NCI-H1105 (cell line): ENCODE measurements around the gene LRCH1.
A peak's percentile ranks its signal among the peaks of the same experiment; 100 is the strongest.

ENCODE experiments used
- DNase-seq: peaks from one replicate; lab custom pipeline; 2025; lab: John Stamatoyannopoulos, UW

Gene LRCH1

GRCh38 chr13:46535002-46535401 lies 18.0 kb upstream of the LRCH1 start:
- DNase-seq, result no peak

DNA sequence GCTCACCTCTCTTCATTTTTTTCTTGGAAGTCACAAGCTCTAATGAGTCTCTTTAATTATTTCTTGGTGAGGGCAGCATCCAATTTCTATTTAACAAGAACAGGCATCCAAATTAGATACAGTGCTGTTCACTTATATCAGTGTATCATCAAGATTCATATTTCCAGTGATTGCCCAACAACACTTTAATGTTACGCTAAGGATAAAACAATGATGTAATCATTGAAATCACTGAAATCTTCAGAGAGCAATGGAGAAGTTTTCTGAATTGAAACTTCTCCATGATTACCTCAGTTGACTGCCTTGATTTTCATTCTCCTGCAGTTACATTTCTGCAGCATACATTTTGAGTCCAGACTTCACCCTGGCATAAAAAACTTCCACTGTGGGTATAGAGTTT lies 17.1 kb upstream of the LRCH1 start:
- DNase-seq, result no peak

GRCh38 chr13:46536341-46536740 lies 16.6 kb upstream of the LRCH1 start:
- no peak for DNase-seq

- DNase-seq, result no peak
Observed at GRCh38 chr13:46539231-46539630, 13.7 kb upstream of the LRCH1 start.

DNA sequence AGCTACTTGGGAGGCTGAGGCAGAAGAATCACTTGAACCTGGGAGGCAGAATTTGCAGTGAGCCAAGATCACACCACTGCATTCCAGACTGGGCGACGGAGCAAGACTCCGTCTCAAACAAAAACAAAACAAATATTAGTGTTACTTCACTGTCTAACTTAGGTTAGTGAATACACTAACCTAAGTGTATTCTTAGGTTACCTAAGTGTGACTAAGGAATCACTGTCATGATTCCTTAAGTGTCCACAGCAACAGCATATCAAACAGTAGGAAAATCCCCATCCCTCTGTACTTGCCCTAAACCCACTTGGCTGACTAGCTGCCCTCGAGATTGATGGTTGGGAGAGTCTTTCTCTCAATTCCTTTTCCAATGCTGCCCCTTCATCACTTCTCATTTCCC lies 11.8 kb upstream of the LRCH1 start:
- no peak for DNase-seq

DNA sequence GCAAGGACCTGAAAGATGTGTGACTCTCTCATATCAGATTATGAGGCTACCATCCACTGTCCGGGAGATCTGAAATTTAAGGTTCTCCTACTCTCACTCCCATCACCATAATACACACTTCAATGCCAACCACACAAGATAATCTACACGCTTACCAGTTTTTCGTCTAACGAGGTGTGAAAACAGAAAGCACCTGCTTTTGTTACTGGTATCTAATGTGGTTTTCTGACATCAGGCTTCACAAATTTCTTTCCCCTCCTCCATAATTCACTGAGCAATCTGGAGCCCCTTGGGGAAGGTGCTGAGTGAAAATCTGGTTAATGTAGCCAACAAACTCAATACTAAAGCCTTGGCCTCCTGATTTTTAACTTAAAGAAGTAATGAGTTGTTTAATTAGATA lies 10.1 kb upstream of the LRCH1 start:
- DNase-seq, result no peak

DNA sequence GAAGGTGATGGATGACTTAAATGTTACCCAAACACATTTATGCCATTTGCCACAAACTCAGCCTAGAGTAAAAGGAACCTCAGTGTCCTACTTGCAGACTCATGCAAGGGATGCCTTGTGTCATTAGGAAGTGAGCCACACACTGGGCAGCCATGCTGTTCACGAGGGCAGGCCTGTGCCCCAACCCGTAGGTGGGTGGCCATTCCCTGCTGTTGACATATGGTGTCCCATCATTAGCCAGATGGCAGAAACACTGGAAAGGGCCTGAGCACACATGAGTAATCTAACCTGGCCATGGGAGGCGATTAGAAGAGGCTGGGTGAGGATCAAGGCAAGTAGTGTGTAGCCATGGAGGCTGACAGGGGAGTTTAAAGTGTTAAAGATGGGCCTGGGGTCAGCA lies 9.7 kb upstream of the LRCH1 start:
- DNase-seq, result no peak

GRCh38 chr13:46544208-46544607 lies 8.8 kb upstream of the LRCH1 start:
- DNase-seq, result no peak

DNA sequence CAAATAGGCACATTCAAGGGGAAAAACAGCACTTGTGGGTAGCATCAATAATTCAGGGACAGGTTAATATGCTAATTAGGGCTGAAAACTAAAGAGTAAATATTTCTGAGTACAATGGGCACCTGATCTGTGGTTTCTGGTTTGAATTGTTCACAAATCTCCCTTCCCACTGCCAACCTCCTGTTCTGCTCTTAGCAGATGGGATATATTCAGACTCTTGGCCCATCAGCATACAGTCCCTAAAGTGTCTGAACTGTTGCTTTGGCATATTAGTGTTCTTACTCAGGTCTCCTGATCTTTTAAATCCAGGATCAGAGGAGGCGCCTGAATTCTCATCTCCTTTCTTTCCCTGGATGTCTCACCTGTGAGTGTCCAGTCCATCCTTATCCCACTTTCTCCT lies 8.2 kb upstream of the LRCH1 start:
- DNase-seq, result no peak

DNA sequence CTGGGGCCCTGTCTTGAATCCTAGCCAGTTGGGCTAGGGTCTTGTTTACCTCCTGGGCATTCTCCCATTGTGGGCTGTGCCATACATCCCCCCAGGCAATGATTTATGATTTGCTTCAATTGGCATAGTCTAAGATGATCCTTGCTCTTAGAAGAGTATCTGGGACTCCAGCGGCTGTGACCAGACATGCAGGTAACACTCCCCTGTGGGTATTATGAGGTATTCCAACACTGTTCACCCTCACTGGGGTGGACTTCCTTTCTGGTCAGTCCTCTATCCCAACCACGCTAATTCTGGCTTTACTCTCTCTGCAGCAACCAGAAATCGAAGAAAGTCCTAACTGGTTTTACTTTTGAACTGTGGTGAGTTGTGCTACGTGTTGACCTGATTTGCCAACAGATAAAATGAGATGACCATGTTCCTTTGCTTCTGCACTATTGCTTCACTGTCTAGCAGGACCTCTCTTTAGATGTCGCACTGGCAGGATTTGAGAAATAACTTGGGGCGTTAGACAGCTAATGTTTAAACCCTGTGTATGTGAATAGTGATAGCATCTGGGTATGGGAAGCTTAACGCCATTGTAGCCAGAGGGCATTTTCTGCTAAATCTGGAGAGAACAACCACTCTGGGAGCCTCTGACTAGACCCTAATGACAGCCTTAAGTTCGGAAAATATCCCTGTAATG lies 6.7 kb upstream of the LRCH1 start:
- DNase-seq, result no peak

GRCh38 chr13:46550822-46551221 lies 2.1 kb upstream of the LRCH1 start:
- no peak for DNase-seq

- peak; percentile 42 for DNase-seq
Observed at GRCh38 chr13:46551410-46552302, 1.3 kb upstream of the LRCH1 start.

- DNase-seq, result no peak
Observed at GRCh38 chr13:46552303-46552682, 677 bp upstream of the LRCH1 start.

DNA sequence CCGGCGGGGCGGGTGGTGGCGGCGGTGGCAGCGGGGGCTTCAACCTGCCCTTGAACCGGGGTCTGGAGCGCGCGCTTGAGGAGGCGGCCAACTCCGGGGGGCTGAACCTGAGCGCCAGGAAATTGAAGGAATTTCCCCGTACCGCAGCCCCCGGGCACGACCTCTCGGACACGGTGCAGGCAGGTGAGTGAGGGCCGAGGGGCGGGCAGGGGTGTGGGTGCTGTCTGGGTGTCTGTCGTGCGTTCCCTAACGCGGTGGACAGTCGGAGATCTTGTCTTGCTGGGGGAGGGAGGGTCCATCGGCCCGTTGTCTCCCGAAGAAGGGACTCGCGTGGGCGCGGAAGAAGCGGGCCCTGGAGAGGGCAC lies 533 bp downstream of the LRCH1 start:
- DNase-seq, result no peak

DNA sequence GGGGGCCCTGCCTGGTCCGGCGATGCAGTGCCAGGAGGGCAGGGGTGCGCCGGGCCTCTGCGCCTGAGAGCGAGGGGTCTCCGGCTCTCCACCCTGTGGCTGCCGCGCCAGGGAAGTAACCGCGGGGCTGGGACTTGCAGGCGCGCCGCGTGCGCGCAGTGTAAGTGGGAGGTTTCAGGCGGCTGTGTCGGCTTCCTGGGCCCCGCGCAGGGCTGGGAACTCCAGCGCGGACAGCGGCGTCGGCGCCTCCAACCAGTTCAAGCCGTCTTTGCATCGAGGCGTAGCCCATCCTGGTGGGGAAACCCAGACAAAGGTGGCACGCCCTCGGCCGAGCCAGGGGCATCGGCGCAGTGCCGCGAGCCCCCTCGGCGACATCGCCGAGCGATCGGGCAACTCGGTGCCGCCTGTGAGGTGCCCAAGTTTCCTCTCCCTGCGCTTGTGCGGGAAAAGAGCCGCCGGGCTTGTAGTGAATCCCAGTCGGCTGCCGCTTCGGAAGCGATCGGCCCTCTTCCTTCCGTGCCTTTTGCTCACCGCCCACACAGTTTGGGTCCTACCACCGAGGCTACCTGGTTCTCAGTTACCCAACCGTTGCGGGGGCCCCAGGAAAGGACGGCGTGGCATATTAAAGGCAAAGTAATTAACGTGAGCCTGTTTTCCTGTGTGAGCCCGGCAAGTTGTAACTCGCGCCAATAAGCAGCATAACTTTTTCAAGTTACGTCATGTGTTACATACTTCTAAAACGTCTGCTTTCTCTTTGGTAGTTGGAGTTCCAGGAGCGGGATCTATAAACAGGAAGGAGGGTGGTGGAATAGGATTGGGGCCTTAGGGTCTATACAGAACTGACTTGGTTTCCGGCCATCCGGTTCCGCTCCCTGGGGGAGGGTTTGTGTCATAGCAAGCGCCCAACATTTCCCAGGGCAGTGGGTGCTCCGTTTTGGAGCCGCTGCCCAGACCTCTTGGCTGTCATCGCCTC lies 1.2 kb downstream of the LRCH1 start:
- peak; percentile 36 for DNase-seq

- DNase-seq, result no peak
Observed at GRCh38 chr13:46554951-46555350, 2.0 kb downstream of the LRCH1 start.

- DNase-seq, result no peak
Observed at GRCh38 chr13:46555722-46556417, 2.9 kb downstream of the LRCH1 start.

DNA sequence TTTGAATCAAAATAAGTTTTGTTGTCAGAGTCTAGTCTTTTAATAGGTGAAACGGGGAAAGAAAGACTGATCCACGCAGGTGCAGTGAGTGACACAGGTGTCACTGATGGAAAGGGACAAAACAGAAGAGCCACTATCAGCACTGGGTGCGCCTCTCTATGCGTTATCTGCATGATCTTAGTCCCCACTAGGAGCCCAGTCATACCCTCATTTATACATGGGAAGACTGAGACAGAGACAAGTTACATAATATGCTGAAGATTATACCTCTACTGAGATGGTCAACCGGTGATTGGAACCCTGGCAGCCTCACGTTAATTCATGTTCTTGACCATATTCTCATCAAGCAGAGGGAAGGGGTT lies 3.4 kb downstream of the LRCH1 start:
- no peak for DNase-seq

- no peak for DNase-seq
Observed at GRCh38 chr13:46559272-46559805, 6.4 kb downstream of the LRCH1 start.

DNA sequence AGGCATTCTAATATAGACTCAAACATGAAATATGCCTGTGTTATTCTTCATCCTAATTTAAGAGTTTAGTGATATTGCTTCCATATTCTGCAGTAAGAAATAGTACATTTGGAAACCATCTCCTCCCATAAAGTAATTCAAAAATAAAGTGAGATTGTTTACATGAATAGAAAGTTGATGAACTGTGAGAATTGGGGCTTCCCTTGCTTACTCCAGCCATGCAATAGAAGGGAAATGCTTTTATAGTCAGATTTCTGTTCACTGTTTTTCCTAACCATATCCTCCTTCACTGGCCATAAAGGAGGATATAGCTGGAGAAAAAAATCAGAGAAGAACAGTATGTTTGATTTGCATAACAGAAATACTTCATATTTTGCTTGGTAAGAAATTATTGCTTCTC lies 7.8 kb downstream of the LRCH1 start:
- DNase-seq, result no peak

DNA sequence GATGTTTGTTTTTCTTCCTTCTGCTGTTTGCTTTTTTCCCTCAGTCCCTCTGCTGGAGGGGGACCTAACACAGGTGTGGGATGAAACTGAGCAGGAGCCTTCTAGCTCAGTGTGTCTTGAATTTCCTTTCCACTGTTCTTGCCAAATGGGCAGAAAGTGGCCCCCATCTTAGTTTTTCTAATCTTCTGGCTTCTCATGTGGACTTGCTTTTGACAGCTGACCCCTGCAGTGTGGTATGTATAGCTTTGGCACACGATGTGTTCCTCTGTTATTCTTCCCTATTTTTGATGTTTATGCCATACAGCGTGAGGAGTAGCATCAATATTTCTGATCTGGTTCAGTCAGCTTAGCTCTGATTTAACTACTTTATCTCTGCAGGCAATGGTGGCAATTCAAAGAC lies 8.3 kb downstream of the LRCH1 start:
- no peak for DNase-seq

DNA sequence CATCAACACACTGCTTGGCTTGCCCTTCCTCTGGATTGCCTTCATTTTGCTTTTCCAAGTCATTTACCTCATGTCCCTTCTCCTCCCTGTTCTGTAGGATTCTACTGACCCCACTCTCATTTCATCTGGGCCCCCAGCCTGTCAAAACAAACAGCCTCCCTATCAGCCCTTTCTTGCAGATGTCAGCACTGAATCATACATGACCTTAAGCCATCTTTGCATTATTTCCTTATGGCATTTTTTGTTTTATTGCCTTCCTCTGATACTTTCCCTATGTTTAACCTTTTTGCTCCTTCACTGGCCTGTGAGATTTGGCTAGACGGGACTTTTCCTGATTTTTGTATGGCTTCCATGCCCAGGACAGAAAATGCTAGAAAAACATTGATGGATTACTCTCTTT lies 8.7 kb downstream of the LRCH1 start:
- DNase-seq, result no peak
